Astrocyte (in vitro differentiated cells and primary cell): ENCODE measurements around the gene TCEAL8. TPM values are rescaled to one million over a fixed set of nuclear protein-coding genes. Genes with fewer than 3 reads are reported as not detected.
A peak's percentile ranks its signal among the peaks of the same experiment; 100 is the strongest.

Source experiments
- DNase-seq: peaks from one replicate; pipeline ENCODE4 v3.0.0-alpha.2; 2010; ENCODE audit warnings: low read depth
- FAIRE-seq: peaks from 2 replicates; lab custom pipeline; 2011; peaks lifted over from hg19 to GRCh38; lab: Jason Lieb, UNC
- H2AFZ ChIP-seq: 2 replicates; pipeline ENCODE4 v1.6.0; 2012; ENCODE audit warnings: low read depth, low read length, inconsistent platforms
- H3K27ac ChIP-seq: 2 replicates; pipeline ENCODE4 v1.5.1; 2011; ENCODE audit warnings: low read depth, low read length, inconsistent platforms
- H3K27me3 ChIP-seq: 2 replicates; pipeline ENCODE4 v1.6.0; 2011; ENCODE audit warnings: low read length, inconsistent platforms; ENCODE audit not compliant: insufficient read depth
- H3K36me3 ChIP-seq: 2 replicates; pipeline ENCODE4 v1.5.1; 2011; ENCODE audit warnings: low read length, inconsistent platforms; ENCODE audit not compliant: insufficient read depth
- H3K4me1 ChIP-seq: 2 replicates; pipeline ENCODE4 v1.5.1; 2011; ENCODE audit warnings: low read length, inconsistent platforms; ENCODE audit not compliant: insufficient read depth
- H3K4me2 ChIP-seq: 2 replicates; pipeline ENCODE4 v1.6.0; 2012; ENCODE audit warnings: low read length, inconsistent platforms
- H3K4me3 ChIP-seq: 2 replicates; pipeline ENCODE4 v1.5.1; 2011; ENCODE audit warnings: low read depth, mild to moderate bottlenecking, low read length, inconsistent platforms; ENCODE audit not compliant: insufficient read depth
- H3K79me2 ChIP-seq: 2 replicates; pipeline ENCODE4 v1.6.0; 2012; ENCODE audit warnings: mild to moderate bottlenecking, low read length, inconsistent platforms; ENCODE audit not compliant: insufficient read depth
- H3K9ac ChIP-seq: 2 replicates; pipeline ENCODE4 v1.6.0; 2012; ENCODE audit warnings: mild to moderate bottlenecking, low read length, inconsistent platforms
- H3K9me3 ChIP-seq: 2 replicates; pipeline ENCODE4 v1.5.1; 2012; ENCODE audit warnings: low read depth, mild to moderate bottlenecking, low read length, inconsistent platforms; ENCODE audit not compliant: insufficient read depth
- H4K20me1 ChIP-seq: 2 replicates; pipeline ENCODE4 v1.6.0; 2012; ENCODE audit warnings: low read length, inconsistent platforms; ENCODE audit not compliant: insufficient read depth
- H3K27ac Mint-ChIP-seq: one replicate; pipeline ENCODE4 v1.8.0; 2021; ENCODE audit warnings: mild to moderate bottlenecking, mixed read lengths; ENCODE audit not compliant: unreplicated experiment
- H3K27me3 Mint-ChIP-seq: one replicate; pipeline ENCODE4 v1.8.0; 2021; ENCODE audit warnings: low read depth, mixed read lengths; ENCODE audit not compliant: unreplicated experiment
- H3K36me3 Mint-ChIP-seq: one replicate; pipeline ENCODE4 v1.8.0; 2021; ENCODE audit warnings: low read depth, mixed read lengths; ENCODE audit not compliant: unreplicated experiment
- H3K4me1 Mint-ChIP-seq: one replicate; pipeline ENCODE4 v1.8.0; 2021; ENCODE audit warnings: low read depth, mixed read lengths; ENCODE audit not compliant: unreplicated experiment
- H3K4me3 Mint-ChIP-seq: one replicate; pipeline ENCODE4 v1.8.0; 2021; ENCODE audit warnings: mild to moderate bottlenecking, moderate library complexity, mixed read lengths; ENCODE audit not compliant: unreplicated experiment
- H3K9me3 Mint-ChIP-seq: one replicate; pipeline ENCODE4 v1.8.0; 2021; ENCODE audit warnings: mild to moderate bottlenecking, mixed read lengths; ENCODE audit not compliant: unreplicated experiment
- CTCF ChIP-seq: IDR thresholded peaks from 2 replicates; pipeline ENCODE4 v1.5.1; 2011; ENCODE audit warnings: low read depth, mild to moderate bottlenecking, inconsistent platforms, low read length, moderate library complexity; ENCODE audit not compliant: insufficient read depth
- EZH2 ChIP-seq: IDR thresholded peaks from 2 replicates; pipeline ENCODE4 v1.6.1; 2012; ENCODE audit warnings: mild to moderate bottlenecking, low read length, inconsistent platforms; ENCODE audit not compliant: insufficient read depth
- total RNA-seq: library from RNA; stranded (reverse); gene quantifications from 2 replicates; pipeline ENCODE4 v1.2.1, GENCODE V29; 2021

TCEAL8 gene
- total RNA-seq, 1 donor from 2014 or later: 62.2 TPM

GRCh38 chrX:103254171-103254824 lies 657 bp downstream of the TCEAL8 start:
- Histone ChIP-seq H3K4me3 (peak overlapping the region; percentile 93), H3K4me2 (peak overlapping the region; percentile 95), H3K9ac (peak overlapping the region; percentile 97), H3K27me3 (no peaks in the 10 kb centered on the region), H3K79me2 (peaks cover 20% of the 10 kb centered on the region), H4K20me1 (peaks cover 6% of the 10 kb centered on the region), H3K9me3 (no peaks in the 10 kb centered on the region), H3K36me3 (peaks cover 9% of the 10 kb centered on the region), H3K27ac (peak overlapping the region; percentile 86), H3K4me1 (no peaks in the 10 kb centered on the region), H2AFZ (peak overlapping the region; percentile 74)
- peak overlapping the region; percentile 98 for H3K4me3 Mint-ChIP-seq
- TF ChIP-seq CTCF: no peak
- TF ChIP-seq EZH2: no peak
- peaks cover 9% of the 10 kb centered on the region for H3K4me1 Mint-ChIP-seq
- DNase-seq (peak; percentile 34), FAIRE-seq (no peak)
- H3K36me3 Mint-ChIP-seq: peaks cover 4% of the 10 kb centered on the region
- no peaks in the 10 kb centered on the region for H3K9me3 Mint-ChIP-seq
- no peaks in the 10 kb centered on the region for H3K27me3 Mint-ChIP-seq
- peak overlapping the region; percentile 94 for H3K27ac Mint-ChIP-seq

GRCh38 chrX:103253608-103254007 lies 1.3 kb downstream of the TCEAL8 start:
- peak overlapping the region; percentile 95 for H3K4me2 ChIP-seq
- H3K27ac ChIP-seq: peak overlapping the region; percentile 86
- H3K9me3 Mint-ChIP-seq: no peaks in the 10 kb centered on the region
- peaks cover 20% of the 10 kb centered on the region for H3K79me2 ChIP-seq
- DNase-seq (no peak), FAIRE-seq (no peak)
- peaks cover 4% of the 10 kb centered on the region for H3K36me3 Mint-ChIP-seq
- peak overlapping the region; percentile 94 for H3K27ac Mint-ChIP-seq
- no peaks in the 10 kb centered on the region for H3K4me1 ChIP-seq
- no peaks in the 10 kb centered on the region for H3K27me3 Mint-ChIP-seq
- H3K27me3 ChIP-seq: no peaks in the 10 kb centered on the region
- peak overlapping the region; percentile 93 for H3K4me3 ChIP-seq
- peak overlapping the region; percentile 98 for H3K4me3 Mint-ChIP-seq
- TF ChIP-seq EZH2 (no peak), CTCF (no peak)
- H2AFZ ChIP-seq: no peak overlapping the region
- peaks cover 9% of the 10 kb centered on the region for H3K36me3 ChIP-seq
- H4K20me1 ChIP-seq: peaks cover 6% of the 10 kb centered on the region
- no peaks in the 10 kb centered on the region for H3K9me3 ChIP-seq
- H3K4me1 Mint-ChIP-seq: peaks cover 9% of the 10 kb centered on the region
- H3K9ac ChIP-seq: peak overlapping the region; percentile 97

GRCh38 chrX:103250977-103251376 lies 4.0 kb downstream of the TCEAL8 start:
- Mint-ChIP-seq H3K9me3 (no peaks in the 10 kb centered on the region), H3K4me3 (no peak overlapping the region), H3K4me1 (peaks cover 9% of the 10 kb centered on the region), H3K27ac (no peak overlapping the region), H3K27me3 (no peaks in the 10 kb centered on the region), H3K36me3 (peaks cover 4% of the 10 kb centered on the region)
- Histone ChIP-seq H3K9ac (no peak overlapping the region), H3K36me3 (peaks cover 9% of the 10 kb centered on the region), H3K4me1 (no peaks in the 10 kb centered on the region), H3K4me3 (no peak overlapping the region), H3K27ac (no peak overlapping the region), H2AFZ (no peak overlapping the region), H3K9me3 (no peaks in the 10 kb centered on the region), H3K4me2 (no peak overlapping the region), H3K79me2 (peaks cover 20% of the 10 kb centered on the region), H4K20me1 (peaks cover 6% of the 10 kb centered on the region), H3K27me3 (no peaks in the 10 kb centered on the region)
- DNase-seq (no peak), FAIRE-seq (no peak)
- TF ChIP-seq EZH2: no peak
- no peak for TF ChIP-seq CTCF
